Motor neuron (in vitro differentiated cells): ENCODE measurements around the gene SPN. TPM values are rescaled to one million over a fixed set of nuclear protein-coding genes. Genes with fewer than 3 reads are reported as not detected.
"Not testable (repeated sequence)": the region's sequence is repeated elsewhere in the genome, so short reads cannot be mapped to it uniquely, and the experiment has no call there.

Source experiments
- ATAC-seq, 8 experiments: fragments of 200-7000 bp; cut with Tn5 transposase; replicated peaks in 6 of 8; 2 replicates each; pipeline ENCODE4 v1.8.0; 2021; ENCODE audit warnings: mild to moderate bottlenecking in 8 of 8, moderate library complexity in 8 of 8
- H3K27ac ChIP-seq, 2 donors: fragments of 250-450 bp; sonication (Bioruptor Pico); 2 replicates each; pipeline ENCODE4 v1.9.0; 2021; ENCODE audit warnings: antibody characterized with exemption in 2 of 2, mild to moderate bottlenecking in 2 of 2, moderate library complexity in 1 of 2
- H3K4me1 ChIP-seq, 2 donors: fragments of 250-450 bp; sonication (Bioruptor Pico); replicated peaks in 1 of 2; 2 replicates each; pipeline ENCODE4 v1.6.1; 2021; ENCODE audit warnings: antibody characterized with exemption in 2 of 2, mild to moderate bottlenecking in 2 of 2, moderate library complexity in 1 of 2
- H3K4me3 ChIP-seq, 5 donors: fragments of 250-450 bp; sonication (Bioruptor Pico); 2 replicates each; pipeline ENCODE4 v1.9.0; 2021; ENCODE audit warnings: antibody characterized with exemption in 5 of 5, mild to moderate bottlenecking in 5 of 5, moderate library complexity in 4 of 5
- WGBS, 10 experiments: fragments of 450-650 bp; shearing (Covaris generic); methylation state at CpG; one replicate each; pipeline ENCODE4 v1.0.0; 2022; 5-methylcytosine and 5-hydroxymethylcytosine counted together
- in situ Hi-C, 9 experiments: fragments of 400-800 bp; cut with MboI; loops; one replicate each; pipeline ENCODE4 v1.15.0; 2021; ENCODE audit warnings: low sequenced_read_pairs in 9 of 9, low pct_unique_long_range_greater_than_20kb in 2 of 9; ENCODE audit not compliant: unreplicated experiment in 9 of 9
- total RNA-seq, 8 experiments: library from RNA; unstranded; fragments of 300-600 nt; gene quantifications; 2 replicates each; pipeline versions ENCODE4 v1.2.3 to v1.2.4, GENCODE V29; 2022

SPN gene, protein sequence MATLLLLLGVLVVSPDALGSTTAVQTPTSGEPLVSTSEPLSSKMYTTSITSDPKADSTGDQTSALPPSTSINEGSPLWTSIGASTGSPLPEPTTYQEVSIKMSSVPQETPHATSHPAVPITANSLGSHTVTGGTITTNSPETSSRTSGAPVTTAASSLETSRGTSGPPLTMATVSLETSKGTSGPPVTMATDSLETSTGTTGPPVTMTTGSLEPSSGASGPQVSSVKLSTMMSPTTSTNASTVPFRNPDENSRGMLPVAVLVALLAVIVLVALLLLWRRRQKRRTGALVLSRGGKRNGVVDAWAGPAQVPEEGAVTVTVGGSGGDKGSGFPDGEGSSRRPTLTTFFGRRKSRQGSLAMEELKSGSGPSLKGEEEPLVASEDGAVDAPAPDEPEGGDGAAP
- 1 to 10 TPM in 1 of 8 experiments, under 1 TPM in 7; 0.07 to 1.1 (median 0.35) TPM for total RNA-seq

- peak within 1 kb of the TSS; percentile 26 to 29 for H3K27ac ChIP-seq
- H3K4me3 ChIP-seq: no peak within 1 kb of the TSS
- 88 to 100% (median 92%) methylated on average over 1 to 5 of the region's 18 CpGs; no CpG with 5 or more reads in 5 of the 10 experiments for WGBS, 10 experiments
Measured at GRCh38 chr16:29663016-29663806, at the start of gene SPN. Gene SPN, plus strand, starts transcription at chr16:29663247. Its CDS starts 482 bp downstream, at chr16:29663729.

GRCh38 chr16:29613307-29614057, 49.6 kb upstream of the SPN start:
- Histone ChIP-seq H3K27ac (peak overlapping the region; percentile 29 to 72), H3K4me3 (peak overlapping the region; percentile 55 to 99 (median 83)), H3K4me1 (peaks cover 10 to 17% of the 10 kb centered on the region in 2 donors)
- WGBS, 10 experiments: no CpG with 5 or more reads among the region's 100 CpGs
- in situ Hi-C loops: not testable (repeated sequence)
- peak; percentile 56 to 77 (median 72) for ATAC-seq

More at GRCh38 chr16:29663016-29663806, at the start of gene SPN:
- peaks cover 41 to 46% of the 10 kb centered on the region in 2 donors for H3K4me1 ChIP-seq
- in situ Hi-C loops: no loop called here
- ATAC-seq: no peak

DNA sequence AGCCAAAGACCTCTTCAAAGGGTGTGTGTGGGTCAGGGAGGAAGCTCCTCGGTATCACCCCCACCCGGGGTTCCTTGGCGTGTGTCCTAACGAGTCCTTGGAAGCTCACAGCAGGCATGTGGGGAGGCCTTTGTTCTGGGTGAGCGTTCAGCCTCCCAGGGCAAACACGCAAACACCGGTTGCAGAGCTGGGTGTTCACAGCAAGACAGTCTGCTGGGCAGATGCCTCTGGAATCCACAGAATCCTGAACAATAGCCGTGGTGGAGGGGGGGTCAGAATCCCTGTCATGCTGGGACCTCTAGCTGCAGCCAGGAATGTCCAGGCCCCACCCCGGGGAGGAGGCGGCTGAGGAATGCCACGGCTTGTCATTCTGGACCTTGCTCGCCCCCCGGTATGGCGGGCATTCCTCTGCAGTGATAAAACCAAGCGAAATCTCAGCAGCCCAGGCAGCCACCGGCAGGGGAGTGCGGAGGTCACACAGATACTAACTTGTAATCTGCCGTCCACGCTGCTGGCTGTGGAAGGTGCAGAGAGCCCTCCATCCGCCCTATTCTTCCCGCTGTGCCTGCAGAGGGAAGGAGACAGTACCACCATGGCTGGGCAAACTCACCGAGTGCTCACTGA, 48.2 kb upstream of the SPN start:
- in situ Hi-C loops, H3K4me3 ChIP-seq: not testable (repeated sequence)
- no CpG with 5 or more reads among the region's 22 CpGs for whole genome bisulfite sequencing, 10 experiments
- ATAC-seq: peak in 5 of 8 experiments; percentile 31 to 67 (median 36)
- H3K27ac ChIP-seq: peak overlapping the region; percentile 57 to 59
- peaks cover 8 to 12% of the 10 kb centered on the region in 2 donors for H3K4me1 ChIP-seq

- in situ Hi-C loops, H3K4me3 ChIP-seq, ATAC-seq, H3K27ac ChIP-seq, H3K4me1 ChIP-seq: not testable (repeated sequence)
- WGBS, 10 experiments: no CpG with 5 or more reads among the region's 6 CpGs
Measured at GRCh38 chr16:29616127-29616526, 46.9 kb upstream of the SPN start.

GRCh38 chr16:29620591-29620990, 42.5 kb upstream of the SPN start:
- H3K4me3 ChIP-seq, H3K4me1 ChIP-seq, in situ Hi-C loops, H3K27ac ChIP-seq: not testable (repeated sequence)
- ATAC-seq: peak in 7 of 8 experiments; percentile 14 to 85 (median 60)
- WGBS, 10 experiments: 20 to 100% (median 100%) methylated on average over 1 to 3 of the region's 6 CpGs; no CpG with 5 or more reads in 6 of the 10 experiments

- H3K4me1 ChIP-seq, ATAC-seq, in situ Hi-C loops, H3K27ac ChIP-seq, H3K4me3 ChIP-seq: not testable (repeated sequence)
- no CpG with 5 or more reads among the region's 18 CpGs for WGBS, 10 experiments
Measured at GRCh38 chr16:29622738-29623137, 40.3 kb upstream of the SPN start.

GRCh38 chr16:29623253-29623652, 39.8 kb upstream of the SPN start:
- H3K27ac ChIP-seq, H3K4me1 ChIP-seq, ATAC-seq, in situ Hi-C loops, H3K4me3 ChIP-seq: not testable (repeated sequence)
- WGBS, 10 experiments: 100% methylated on average over 1 to 2 of the region's 5 CpGs; no CpG with 5 or more reads in 7 of the 10 experiments

DNA sequence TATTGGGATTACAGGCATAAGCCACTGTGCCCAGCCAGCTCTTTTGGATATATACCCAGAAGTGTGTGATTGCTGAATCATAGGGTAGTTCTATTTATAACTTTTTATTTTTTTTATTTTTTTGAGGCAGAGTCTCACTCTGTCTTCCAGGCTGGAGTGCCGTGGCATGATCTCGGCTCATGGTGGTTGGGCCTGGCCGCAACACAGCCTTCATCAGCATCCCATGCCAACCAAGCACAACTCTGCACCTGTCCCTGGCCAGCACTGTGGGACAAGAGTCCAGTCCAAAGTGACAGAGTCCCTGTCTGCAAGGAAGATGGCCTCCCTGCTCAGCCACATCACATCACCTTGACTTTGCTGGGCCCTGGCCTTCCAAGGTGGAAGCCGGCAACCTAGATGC, 37.9 kb upstream of the SPN start:
- in situ Hi-C loops, H3K4me3 ChIP-seq, H3K27ac ChIP-seq, H3K4me1 ChIP-seq: not testable (repeated sequence)
- no CpG with 5 or more reads among the region's 4 CpGs for WGBS, 10 experiments
- ATAC-seq: peak in 7 of 8 experiments; percentile 27 to 71 (median 57)

DNA sequence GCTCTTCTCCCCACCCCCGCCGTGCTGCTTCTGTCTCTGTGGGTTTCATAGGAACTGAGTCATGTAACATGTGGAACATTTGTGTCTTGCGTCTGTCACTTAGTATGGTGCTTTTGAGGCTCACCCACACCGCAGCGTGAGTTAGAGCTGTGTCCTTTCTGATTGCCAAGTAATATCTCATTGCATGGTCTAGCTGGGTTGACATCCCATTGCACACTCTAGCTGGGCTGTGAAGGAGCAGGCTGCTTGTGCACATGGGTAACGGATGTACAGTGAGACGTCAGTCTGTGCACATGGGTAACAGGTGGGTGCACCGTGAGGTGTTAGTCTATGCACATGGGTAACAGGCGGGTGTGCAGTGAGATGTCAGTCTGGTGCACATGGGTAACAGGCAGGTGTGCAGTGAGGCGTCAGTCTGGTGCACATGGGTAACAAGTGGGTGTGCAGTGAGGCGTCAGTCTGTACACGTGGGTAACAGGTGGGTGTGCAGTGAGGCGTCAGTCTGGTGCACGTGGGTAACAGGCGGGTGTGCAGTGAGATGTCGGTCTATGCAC, 36.2 kb upstream of the SPN start:
- H3K4me1 ChIP-seq, H3K27ac ChIP-seq, in situ Hi-C loops, H3K4me3 ChIP-seq: not testable (repeated sequence)
- WGBS, 10 experiments: 20 to 100% (median 43%) methylated on average over 1 to 3 of the region's 16 CpGs; no CpG with 5 or more reads in 7 of the 10 experiments
- ATAC-seq: peak in 1 of 8 experiments; percentile 49

DNA sequence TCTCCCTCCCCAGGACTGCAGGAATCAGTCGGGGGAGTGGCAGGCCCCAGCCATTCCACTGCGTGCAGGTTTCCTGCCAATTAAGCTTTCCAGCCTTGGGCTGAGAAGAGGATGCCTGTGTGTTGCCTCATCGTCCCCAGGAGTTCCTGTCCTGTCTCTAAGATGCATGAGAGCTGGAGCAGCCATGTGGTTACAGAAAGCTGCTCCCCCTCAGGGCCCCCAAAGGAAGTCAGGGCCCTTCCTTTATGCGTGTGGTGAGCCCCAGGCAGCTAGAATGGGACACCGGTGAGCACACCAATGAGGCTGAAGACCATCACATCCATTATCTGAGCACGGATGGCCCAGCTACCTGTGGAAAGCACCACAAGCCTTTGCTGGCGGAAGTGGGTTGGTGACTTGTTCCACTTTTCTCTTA, 35.4 kb upstream of the SPN start:
- H3K4me1 ChIP-seq, in situ Hi-C loops, H3K4me3 ChIP-seq, H3K27ac ChIP-seq, ATAC-seq: not testable (repeated sequence)
- WGBS, 10 experiments: no CpG with 5 or more reads among the region's 7 CpGs

DNA sequence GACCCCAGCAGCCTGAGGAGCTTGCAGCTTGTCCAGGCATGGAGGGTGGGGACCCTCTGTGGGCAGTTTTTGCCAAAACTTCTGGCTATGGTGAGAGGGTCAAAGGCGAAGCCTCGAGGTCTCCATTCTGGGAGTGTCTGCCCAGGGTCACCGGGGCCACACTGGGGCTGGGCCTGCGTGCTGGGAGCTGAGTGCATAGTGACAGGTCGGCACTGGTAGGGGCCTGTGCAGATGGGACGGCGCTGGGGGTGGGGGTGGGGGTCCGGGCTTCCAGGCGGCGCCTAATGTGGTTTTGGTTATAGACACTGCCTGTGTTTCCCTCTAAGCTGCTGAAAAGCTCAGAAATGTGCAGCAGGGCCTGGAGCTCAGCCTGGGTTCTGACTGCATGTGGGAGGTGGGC, 34.3 kb upstream of the SPN start:
- H3K27ac ChIP-seq, in situ Hi-C loops, H3K4me3 ChIP-seq, ATAC-seq, H3K4me1 ChIP-seq: not testable (repeated sequence)
- no CpG with 5 or more reads among the region's 10 CpGs for WGBS, 10 experiments

- H3K4me1 ChIP-seq, H3K4me3 ChIP-seq, H3K27ac ChIP-seq, in situ Hi-C loops: not testable (repeated sequence)
- ATAC-seq: peak in 5 of 8 experiments; percentile 11 to 76 (median 64)
- WGBS, 10 experiments: no CpG with 5 or more reads among the region's 10 CpGs
Measured at GRCh38 chr16:29629318-29629717, 33.7 kb upstream of the SPN start.
